ENCODE measurements around the gene REPS2. TPM values are rescaled to one million over a fixed set of nuclear protein-coding genes. Genes with fewer than 3 reads are reported as not detected.

The REPS2 gene
- total RNA-seq, 2 donors from 2014 or later, result 30.7 to 46.5 TPM

- no peak for DNase-seq (ENCODE audit: low spot score)
- H3K9me3 ChIP-seq, result no peaks in the 10 kb centered on the region
These were observed 12.3 kb upstream of the REPS2 start for GRCh38 chrX:16934185-16934584.

GRCh38 chrX:16946971-16947562, 609 bp downstream of the REPS2 start:
- intact Hi-C loops (cut with DNase I), result loop anchor here (5.0 kb wide), 1 partner anchor 120 kb away; no protein-coding TSS in a partner anchor

More at GRCh38 chrX:16934185-16934584, 12.3 kb upstream of the REPS2 start:
- no peak overlapping the region for H3K27ac ChIP-seq
- H3K4me3 ChIP-seq, result no peak overlapping the region
- intact Hi-C loops (cut with DNase I), result no loop called here
- no peak for TF ChIP-seq POLR2A (IDR thresholded peaks at IDR 0.05)
- TF ChIP-seq POLR2AphosphoS5 (IDR thresholded peaks at IDR 0.05), result no peak
- TF ChIP-seq CTCF (IDR thresholded peaks at IDR 0.05), result no peak
- H3K27me3 ChIP-seq (replicated peaks; ENCODE audit: insufficient read depth), result no peaks in the 10 kb centered on the region
- H3K36me3 ChIP-seq, result no peaks in the 10 kb centered on the region
- no peaks in the 10 kb centered on the region for H3K4me1 ChIP-seq (replicated peaks)
- 82% methylated on average over 2 of the region's 3 CpGs for WGBS

GRCh38 chrX:16950423-16950822, 4.0 kb downstream of the REPS2 start:
- Histone ChIP-seq H3K27ac (no peak overlapping the region), H3K4me1 (replicated peaks) (no peaks in the 10 kb centered on the region), H3K4me3 (no peak overlapping the region), H3K36me3 (no peaks in the 10 kb centered on the region), H3K27me3 (replicated peaks; ENCODE audit: insufficient read depth) (no peaks in the 10 kb centered on the region), H3K9me3 (no peaks in the 10 kb centered on the region)
- no peak for DNase-seq (ENCODE audit: low spot score)
- 89% methylated on average over 4 of the region's 4 CpGs for WGBS
- TF ChIP-seq POLR2AphosphoS5 (IDR thresholded peaks at IDR 0.05), result no peak
- TF ChIP-seq CTCF (IDR thresholded peaks at IDR 0.05), result no peak
- no peak for TF ChIP-seq POLR2A (IDR thresholded peaks at IDR 0.05)
- intact Hi-C loops (cut with DNase I), result no loop called here

More at GRCh38 chrX:16946971-16947562, 609 bp downstream of the REPS2 start:
- H3K27ac ChIP-seq, result peak overlapping the region; percentile 45 to 57
- no peaks in the 10 kb centered on the region for H3K27me3 ChIP-seq (replicated peaks; ENCODE audit: insufficient read depth)
- WGBS, result under 1% methylated on average over 22 of the region's 43 CpGs
- peak overlapping the region; percentile 46 to 59 for H3K4me3 ChIP-seq
- H3K4me1 ChIP-seq (replicated peaks), result no peaks in the 10 kb centered on the region
- TF ChIP-seq CTCF (IDR thresholded peaks at IDR 0.05) (no peak), POLR2A (IDR thresholded peaks at IDR 0.05) (no peak), POLR2AphosphoS5 (IDR thresholded peaks at IDR 0.05) (no peak)
- DNase-seq (ENCODE audit: low spot score), result peak; percentile 4
- H3K9me3 ChIP-seq, result no peaks in the 10 kb centered on the region
- H3K36me3 ChIP-seq, result no peaks in the 10 kb centered on the region

- intact Hi-C loops (cut with DNase I), result no loop called here
- H3K9me3 ChIP-seq, result no peaks in the 10 kb centered on the region
- H3K27ac ChIP-seq, result no peak overlapping the region
- 45% methylated on average over 7 of the region's 7 CpGs for WGBS
- H3K4me3 ChIP-seq, result no peak overlapping the region
- no peak for DNase-seq (ENCODE audit: low spot score)
- H3K4me1 ChIP-seq (replicated peaks), result no peaks in the 10 kb centered on the region
- no peaks in the 10 kb centered on the region for H3K36me3 ChIP-seq
- no peak for TF ChIP-seq POLR2AphosphoS5 (IDR thresholded peaks at IDR 0.05)
- TF ChIP-seq CTCF (IDR thresholded peaks at IDR 0.05), result no peak
- no peak for TF ChIP-seq POLR2A (IDR thresholded peaks at IDR 0.05)
- H3K27me3 ChIP-seq (replicated peaks; ENCODE audit: insufficient read depth), result no peaks in the 10 kb centered on the region
These were observed 7.3 kb downstream of the REPS2 start for GRCh38 chrX:16953606-16954211.

- WGBS, result 81% methylated on average over 3 of the region's 3 CpGs
- intact Hi-C loops (cut with DNase I), result no loop called here
These were observed 11.3 kb downstream of the REPS2 start for GRCh38 chrX:16957751-16958150.

More at GRCh38 chrX:16957751-16958150, 11.3 kb downstream of the REPS2 start:
- Histone ChIP-seq H3K4me3 (no peak overlapping the region), H3K9me3 (no peaks in the 10 kb centered on the region), H3K27ac (no peak overlapping the region), H3K36me3 (no peaks in the 10 kb centered on the region), H3K4me1 (replicated peaks) (no peaks in the 10 kb centered on the region), H3K27me3 (replicated peaks; ENCODE audit: insufficient read depth) (no peaks in the 10 kb centered on the region)
- TF ChIP-seq POLR2AphosphoS5 (IDR thresholded peaks at IDR 0.05) (no peak), POLR2A (IDR thresholded peaks at IDR 0.05) (no peak), CTCF (IDR thresholded peaks at IDR 0.05) (no peak)
- DNase-seq (ENCODE audit: low spot score), result no peak
